Mucosa of descending colon (tissue), 3 donors: Measurements from ENCODE around the gene ZCCHC2. TPM values are rescaled to one million over a fixed set of nuclear protein-coding genes. Genes with fewer than 3 reads are reported as not detected.

ENCODE experiments used
- ATAC-seq: fragments of 200-7000 bp; cut with Tn5 transposase; one replicate; pipeline ENCODE4 v1.9.1; 2020; ENCODE audit warnings: mild to moderate bottlenecking, moderate library complexity
- DNase-seq, 3 donors: peaks; one replicate each; pipeline ENCODE4 v3.0.0-alpha.2; 2020
- H3K36me3 ChIP-seq: fragments of 200-600 bp; one replicate; pipeline ENCODE4 v1.8.0; 2021; ENCODE audit warnings: low read depth, mild to moderate bottlenecking
- H3K4me1 ChIP-seq: fragments of 200-600 bp; one replicate; pipeline ENCODE4 v1.8.0; 2021; ENCODE audit warnings: low read depth, mild to moderate bottlenecking
- H3K4me3 ChIP-seq: fragments of 200-600 bp; one replicate; pipeline ENCODE4 v1.8.0; 2021; ENCODE audit warnings: mild to moderate bottlenecking
- H3K9me3 ChIP-seq: fragments of 200-600 bp; one replicate; pipeline ENCODE4 v1.8.0; 2021; ENCODE audit warnings: mild to moderate bottlenecking
- CTCF ChIP-seq: fragments of 200-600 bp; IDR thresholded peaks from one replicate; pipeline ENCODE4 v1.8.0; 2022; ENCODE audit warnings: antibody characterized with exemption, mild to moderate bottlenecking
- intact Hi-C, 2 donors: fragments of 100-400 bp; cut with DNase I in 1 of 2; cut with micrococcal nuclease in 1 of 2; formaldehyde crosslinking; loops; one replicate each; pipeline versions ENCODE4 v1.11.0 to v1.11.1; 2022; cut with DNase I, micrococcal nuclease
- total RNA-seq, 3 donors: library from RNA; stranded (reverse); fragmentation: NEBNext Ultra II Directional in 2 of 3; extraction: Animal tissue kit (Norgen Biotek cat#: 25700) in 2 of 3; gene quantifications; one replicate each; pipeline versions ENCODE4 v1.2.1 to v1.2.4, GENCODE V29; 2021 to 2023
- donor health status: DM: no; HTN: no; CAD: no; lungs with moderate emphysema.
- donor health status: DM: no; HTN: no; CAD: no.
- donor health status: DM: no; HTN: yes; CAD: no.

ZCCHC2 gene
- total RNA-seq, 3 donors from 2014 or later: 22.2 to 27.5 (median 26.0) TPM

- H3K9me3 ChIP-seq: no peaks in the 10 kb centered on the region
- H3K36me3 ChIP-seq: no peaks in the 10 kb centered on the region
- H3K4me3 ChIP-seq: no peak overlapping the region
- intact Hi-C loops: no loop called here
- TF ChIP-seq CTCF: no peak
- DNase-seq (no peak), ATAC-seq (no peak)
- no peaks in the 10 kb centered on the region for H3K4me1 ChIP-seq
Measured at GRCh38 chr18:62571037-62571436, 48.2 kb downstream of the ZCCHC2 start.

- intact Hi-C loops: no loop called here
- ATAC-seq (no peak), DNase-seq (no peak)
- TF ChIP-seq CTCF: no peak
- Histone ChIP-seq H3K36me3 (no peaks in the 10 kb centered on the region), H3K9me3 (no peaks in the 10 kb centered on the region), H3K4me1 (no peaks in the 10 kb centered on the region), H3K4me3 (no peak overlapping the region)
Measured at GRCh38 chr18:62571648-62572047, 48.8 kb downstream of the ZCCHC2 start.

- TF ChIP-seq CTCF: no peak
- Histone ChIP-seq H3K36me3 (no peaks in the 10 kb centered on the region), H3K4me1 (no peaks in the 10 kb centered on the region), H3K9me3 (no peaks in the 10 kb centered on the region), H3K4me3 (no peak overlapping the region)
- DNase-seq (no peak), ATAC-seq (no peak)
- intact Hi-C loops: no loop called here
Measured at GRCh38 chr18:62572456-62572855, 49.6 kb downstream of the ZCCHC2 start.

GRCh38 chr18:62574776-62575175 is 52.0 kb downstream of the ZCCHC2 start:
- ATAC-seq: no peak
- no peak for TF ChIP-seq CTCF
- intact Hi-C loops: no loop called here
- DNase-seq: no peak
- Histone ChIP-seq H3K4me3 (no peak overlapping the region), H3K9me3 (no peaks in the 10 kb centered on the region), H3K4me1 (no peaks in the 10 kb centered on the region), H3K36me3 (no peaks in the 10 kb centered on the region)

- no peaks in the 10 kb centered on the region for H3K4me1 ChIP-seq
- TF ChIP-seq CTCF: no peak
- H3K9me3 ChIP-seq: no peaks in the 10 kb centered on the region
- no peak for ATAC-seq
- H3K4me3 ChIP-seq: no peak overlapping the region
- intact Hi-C loops: no loop called here
- H3K36me3 ChIP-seq: no peaks in the 10 kb centered on the region
- DNase-seq: no peak
Measured at GRCh38 chr18:62576271-62576670, 53.4 kb downstream of the ZCCHC2 start.

- ATAC-seq (no peak), DNase-seq (no peak)
- no peaks in the 10 kb centered on the region for H3K36me3 ChIP-seq
- H3K4me1 ChIP-seq: no peaks in the 10 kb centered on the region
- intact Hi-C loops: no loop called here
- no peak for TF ChIP-seq CTCF
- H3K4me3 ChIP-seq: no peak overlapping the region
- no peaks in the 10 kb centered on the region for H3K9me3 ChIP-seq
Measured at GRCh38 chr18:62576845-62577512, 54.2 kb downstream of the ZCCHC2 start.
